ENCODE data around the gene FAT2.

- no peak for TF ChIP-seq JUNB (IDR thresholded peaks at IDR 0.05; ENCODE audit: unreplicated experiment)
- TF ChIP-seq, protein P1, sequence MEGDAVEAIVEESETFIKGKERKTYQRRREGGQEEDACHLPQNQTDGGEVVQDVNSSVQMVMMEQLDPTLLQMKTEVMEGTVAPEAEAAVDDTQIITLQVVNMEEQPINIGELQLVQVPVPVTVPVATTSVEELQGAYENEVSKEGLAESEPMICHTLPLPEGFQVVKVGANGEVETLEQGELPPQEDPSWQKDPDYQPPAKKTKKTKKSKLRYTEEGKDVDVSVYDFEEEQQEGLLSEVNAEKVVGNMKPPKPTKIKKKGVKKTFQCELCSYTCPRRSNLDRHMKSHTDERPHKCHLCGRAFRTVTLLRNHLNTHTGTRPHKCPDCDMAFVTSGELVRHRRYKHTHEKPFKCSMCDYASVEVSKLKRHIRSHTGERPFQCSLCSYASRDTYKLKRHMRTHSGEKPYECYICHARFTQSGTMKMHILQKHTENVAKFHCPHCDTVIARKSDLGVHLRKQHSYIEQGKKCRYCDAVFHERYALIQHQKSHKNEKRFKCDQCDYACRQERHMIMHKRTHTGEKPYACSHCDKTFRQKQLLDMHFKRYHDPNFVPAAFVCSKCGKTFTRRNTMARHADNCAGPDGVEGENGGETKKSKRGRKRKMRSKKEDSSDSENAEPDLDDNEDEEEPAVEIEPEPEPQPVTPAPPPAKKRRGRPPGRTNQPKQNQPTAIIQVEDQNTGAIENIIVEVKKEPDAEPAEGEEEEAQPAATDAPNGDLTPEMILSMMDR (conservative IDR thresholded peaks at IDR 0.05; ENCODE audit: low read depth in 2 of 2): no peak
- TF ChIP-seq POLR2AphosphoS5 (IDR thresholded peaks at IDR 0.05; ENCODE audit: low read depth): no peak
- no peak for TF ChIP-seq EZH2phosphoT487 (IDR thresholded peaks at IDR 0.05; ENCODE audit: unreplicated experiment)
These were observed 5.2 kb downstream of the FAT2 start for GRCh38 chr5:151585970-151586369.
